HG03520 (cell line): Measurements from ENCODE around the gene ITFG1.
"Not testable (repeated sequence)": the region's sequence is repeated elsewhere in the genome, so short reads cannot be mapped to it uniquely, and the experiment has no call there.

Source experiments
- ATAC-seq: cut with Tn5 transposase; IDR thresholded peaks from one replicate; pipeline ENCODE4 v1.9.1; 2021; ENCODE audit warnings: mild to moderate bottlenecking, moderate library complexity; ENCODE audit not compliant: unreplicated experiment

Gene ITFG1

DNA sequence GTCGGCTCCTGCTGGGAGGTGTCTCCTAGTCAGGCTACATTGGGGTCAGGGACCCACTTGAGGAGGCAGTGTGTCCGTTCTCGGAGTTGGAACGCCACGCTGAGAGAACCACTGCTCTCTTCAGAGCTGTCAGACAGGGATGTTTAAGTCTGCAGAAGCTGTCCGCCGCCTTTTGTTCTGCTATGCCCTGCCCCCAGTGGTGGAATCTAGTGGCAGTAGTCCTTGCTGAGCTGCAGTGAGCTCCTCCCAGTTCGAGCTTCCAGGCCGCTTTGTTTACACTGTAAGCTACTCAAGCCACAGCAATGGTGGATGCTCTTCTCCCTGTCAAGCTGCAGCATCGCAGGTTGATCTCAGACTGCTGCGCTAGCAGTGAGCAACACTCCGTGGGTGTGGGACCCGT, 36.0 kb downstream of the ITFG1 start:
- ATAC-seq = no peak

DNA sequence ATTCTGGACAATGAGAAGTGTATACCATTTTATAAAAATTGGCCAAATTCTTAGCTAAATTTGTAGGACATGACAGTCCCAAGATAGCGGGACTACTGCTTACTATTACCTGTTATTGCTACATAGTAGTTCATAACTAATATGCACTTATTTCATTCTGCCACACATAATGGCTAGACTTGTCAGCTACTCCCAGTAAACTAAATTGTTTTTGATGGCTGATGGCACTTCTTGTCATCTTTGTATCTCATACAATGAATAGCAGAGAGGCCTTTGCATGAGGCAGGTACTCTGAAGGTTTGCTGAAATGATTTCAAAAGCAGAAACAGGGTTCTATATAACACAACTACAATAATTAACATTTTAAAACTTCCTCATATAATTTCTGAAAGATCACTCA, 44.0 kb downstream of the ITFG1 start:
- no peak for ATAC-seq

DNA sequence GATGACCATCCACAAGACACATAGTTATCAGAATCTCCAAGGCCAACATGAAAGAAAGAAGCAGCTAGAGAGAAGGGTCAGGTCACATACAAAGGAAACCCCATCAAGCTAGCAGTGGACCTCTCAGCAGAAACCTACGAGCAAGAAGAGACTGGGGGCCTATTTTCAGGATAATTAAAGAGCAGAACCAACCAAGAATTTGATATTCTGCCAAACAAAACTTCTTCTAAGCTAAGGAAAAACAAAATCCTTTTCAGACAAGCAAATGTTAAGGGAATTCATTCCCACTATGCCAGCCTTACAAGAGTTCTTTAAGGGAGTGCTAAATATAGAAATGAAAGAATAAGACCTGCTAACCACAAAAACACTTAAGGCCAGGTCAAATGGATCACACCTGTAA, 47.8 kb downstream of the ITFG1 start:
- no peak for ATAC-seq

DNA sequence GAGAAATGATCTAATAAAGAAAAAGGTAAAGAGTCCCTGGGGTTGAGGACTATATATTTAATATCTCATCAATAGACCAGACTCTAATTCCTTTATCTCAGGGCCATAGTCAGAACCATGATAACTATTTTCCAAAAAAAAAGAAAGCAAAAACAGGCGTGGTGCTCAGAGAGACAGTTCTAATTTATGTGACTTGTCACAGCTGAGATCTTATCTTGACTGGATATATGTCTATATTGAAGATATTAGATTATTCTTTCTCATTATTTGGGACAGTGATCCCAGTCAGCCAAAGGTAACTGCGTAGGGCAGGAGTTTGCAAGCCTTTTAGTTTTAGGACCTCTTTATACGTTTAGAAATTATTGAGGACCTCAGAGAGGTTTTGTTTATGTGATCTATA, 52.4 kb downstream of the ITFG1 start:
- ATAC-seq = no peak

- ATAC-seq = no peak
Measured at GRCh38 chr16:47395733-47396498, 64.9 kb downstream of the ITFG1 start.

GRCh38 chr16:47392081-47392480, 68.8 kb downstream of the ITFG1 start:
- ATAC-seq = peak; percentile 93

DNA sequence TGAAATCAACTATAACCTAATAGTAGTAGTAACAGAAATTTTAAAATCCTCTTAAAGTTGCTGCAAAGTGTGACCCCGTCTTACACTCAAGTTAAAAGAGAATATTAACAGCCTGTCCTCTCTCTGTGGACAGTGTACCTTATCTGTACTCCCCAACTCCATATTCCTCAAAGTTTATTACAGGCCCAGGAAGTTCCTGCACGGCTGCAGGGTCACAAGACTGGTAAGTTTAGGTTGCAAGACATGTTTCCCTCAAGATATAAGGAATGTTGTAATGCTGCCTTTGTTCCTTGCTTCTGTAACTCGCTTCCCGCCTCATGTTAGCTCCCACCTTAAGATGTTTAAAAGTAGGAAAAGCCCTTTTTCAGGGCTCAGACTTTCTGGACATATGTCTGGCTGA, 72.2 kb downstream of the ITFG1 start:
- no peak for ATAC-seq

DNA sequence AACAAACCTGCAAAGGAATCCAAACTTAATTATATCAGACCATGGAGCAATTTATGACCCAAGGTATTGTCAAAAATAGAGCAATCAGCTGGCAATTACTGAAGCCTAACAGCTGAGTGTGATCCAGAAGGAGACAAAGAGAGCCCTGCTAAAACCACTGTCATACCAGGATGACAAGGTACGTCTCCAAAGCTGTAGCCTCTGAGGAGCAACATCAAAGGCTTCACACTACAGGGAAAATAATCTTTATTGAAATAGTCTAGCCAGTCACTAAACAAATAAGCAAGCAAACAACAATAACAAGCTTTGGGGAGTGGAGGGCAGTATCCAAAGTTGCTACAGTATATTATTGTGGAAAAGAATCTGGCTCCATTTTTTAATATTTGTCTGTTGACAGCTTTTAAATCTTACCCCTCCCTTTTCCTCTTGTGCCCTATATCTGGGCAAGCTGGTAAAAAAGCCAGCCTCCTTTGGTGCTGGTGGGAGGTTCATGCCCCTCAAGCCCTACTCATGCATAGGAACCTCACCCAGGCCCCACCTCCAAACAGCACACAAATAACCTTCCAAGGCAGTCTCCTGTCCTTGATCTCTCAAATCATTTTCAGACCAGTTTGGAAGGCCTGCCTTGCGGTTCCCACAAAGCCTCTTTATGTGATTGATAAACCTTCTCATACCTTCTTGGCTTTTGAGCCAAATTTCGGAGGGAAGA, 73.7 kb downstream of the ITFG1 start:
- ATAC-seq = no peak

- ATAC-seq = no peak
Measured at GRCh38 chr16:47386201-47386718, 74.6 kb downstream of the ITFG1 start.

DNA sequence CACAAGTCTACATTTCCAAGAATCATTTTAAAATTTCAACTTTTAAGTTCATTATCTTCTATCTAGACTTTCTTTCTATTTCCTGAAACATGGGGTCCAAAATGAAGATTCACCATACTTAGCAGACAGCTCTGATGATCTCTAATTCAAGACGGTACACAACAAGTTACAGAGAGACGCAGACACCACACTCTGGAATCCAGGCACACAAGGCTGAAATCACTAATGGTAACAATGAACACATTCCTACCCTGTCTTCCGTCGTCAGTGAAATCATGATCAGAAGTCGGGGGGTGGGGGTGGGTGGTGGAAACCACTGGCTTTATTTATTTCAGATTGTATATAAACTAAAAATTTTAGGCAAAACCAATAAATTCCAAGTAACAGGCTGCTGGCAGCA, 78.5 kb downstream of the ITFG1 start:
- no peak for ATAC-seq

- no peak for ATAC-seq
Measured at GRCh38 chr16:47377154-47377553, 83.7 kb downstream of the ITFG1 start.

GRCh38 chr16:47375423-47375822, 85.4 kb downstream of the ITFG1 start:
- no peak for ATAC-seq

DNA sequence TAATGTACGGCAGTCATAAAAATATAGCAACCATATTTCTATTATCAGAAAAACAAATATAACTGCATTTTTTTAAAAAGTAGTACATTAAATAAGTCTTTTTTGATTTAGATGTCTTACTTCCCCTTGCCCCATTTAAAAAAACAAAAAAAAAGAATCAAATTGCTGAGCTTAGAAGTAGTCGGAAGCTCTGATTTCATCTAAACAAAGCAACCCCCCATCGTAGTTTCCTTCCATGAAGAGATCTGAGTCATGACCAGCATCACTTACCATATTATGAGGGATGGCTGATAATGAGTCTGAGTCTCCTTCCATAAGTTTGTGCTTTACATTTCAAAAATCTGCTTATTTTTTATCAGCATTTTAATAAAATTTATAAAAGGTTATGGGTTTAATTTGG, 86.2 kb downstream of the ITFG1 start:
- no peak for ATAC-seq

DNA sequence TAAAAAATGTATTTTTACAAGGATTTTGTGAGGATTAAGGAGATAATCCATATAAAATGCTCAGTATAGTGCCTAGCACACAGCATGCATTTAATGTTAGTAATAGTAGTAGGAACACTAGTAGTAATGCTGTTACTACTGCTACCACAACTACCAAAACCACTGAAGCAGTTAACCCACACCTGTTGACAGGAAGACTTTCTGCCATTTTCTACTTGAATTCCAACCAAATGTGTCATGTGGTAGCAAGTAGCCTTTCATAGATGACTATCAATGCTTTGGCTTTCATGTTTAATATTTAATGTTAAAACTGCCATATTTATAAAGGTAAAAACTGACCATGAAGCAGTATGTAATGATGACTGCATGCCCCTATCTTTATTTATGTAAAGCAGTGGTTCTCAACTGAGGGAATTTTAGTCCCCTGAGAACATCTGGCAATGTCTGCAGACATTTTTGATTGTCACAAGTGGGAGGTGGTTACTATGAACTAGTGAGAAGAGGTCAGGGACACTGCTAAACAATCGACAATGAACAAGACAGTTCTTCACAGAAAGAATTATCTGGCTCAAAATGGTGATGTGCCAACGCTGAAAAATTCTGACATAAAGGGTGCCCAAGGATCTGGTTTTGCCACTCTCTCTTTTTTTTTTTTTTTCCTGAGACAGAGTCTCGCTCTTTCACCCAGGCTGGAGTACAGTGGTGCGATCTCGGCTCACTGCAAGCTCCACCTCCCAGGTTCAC, 89.4 kb downstream of the ITFG1 start:
- no peak for ATAC-seq

DNA sequence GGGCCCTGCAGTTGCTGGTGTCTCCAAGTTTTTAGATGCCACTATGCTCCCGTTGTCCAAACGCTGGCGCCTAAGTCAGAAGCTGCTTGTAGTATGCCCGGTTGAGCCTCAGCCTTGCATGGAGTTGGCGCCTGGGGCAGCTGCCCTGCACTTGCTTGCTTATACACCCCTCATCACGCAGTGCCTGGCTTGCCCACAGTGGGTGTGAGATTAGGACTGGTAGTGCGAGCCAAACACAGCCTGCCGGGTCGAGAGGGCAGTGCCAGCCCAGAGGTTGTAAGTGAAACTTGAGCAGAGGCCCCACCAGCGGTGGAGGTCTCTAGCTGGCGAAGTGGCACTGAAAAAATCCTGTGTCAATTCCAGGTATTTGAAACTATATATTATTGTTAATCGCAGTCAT, 90.3 kb downstream of the ITFG1 start:
- ATAC-seq = no peak

DNA sequence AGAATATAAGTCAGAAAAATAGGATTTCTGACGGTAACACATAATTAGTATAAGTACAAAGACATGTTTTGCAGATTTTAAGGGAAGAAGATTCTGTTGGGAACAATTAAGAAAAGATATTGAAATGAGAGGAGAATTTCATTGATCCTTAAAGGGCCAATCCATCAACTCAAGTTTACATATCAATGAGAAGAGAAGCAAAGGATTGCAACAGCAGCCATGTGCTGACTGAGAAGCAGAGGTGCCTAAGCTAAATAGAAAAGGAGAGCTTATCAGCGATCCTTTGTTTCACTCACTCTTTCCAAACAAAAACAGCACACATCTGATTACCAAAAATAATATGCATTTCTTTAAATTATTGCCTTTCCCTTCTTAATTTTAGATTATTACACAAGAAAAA, 94.6 kb downstream of the ITFG1 start:
- ATAC-seq = no peak

GRCh38 chr16:47363761-47364160, 97.1 kb downstream of the ITFG1 start:
- ATAC-seq = no peak

GRCh38 chr16:47359478-47359877, 101.4 kb downstream of the ITFG1 start:
- no peak for ATAC-seq

- no peak for ATAC-seq
Measured at GRCh38 chr16:47358816-47359215, 102.0 kb downstream of the ITFG1 start.

DNA sequence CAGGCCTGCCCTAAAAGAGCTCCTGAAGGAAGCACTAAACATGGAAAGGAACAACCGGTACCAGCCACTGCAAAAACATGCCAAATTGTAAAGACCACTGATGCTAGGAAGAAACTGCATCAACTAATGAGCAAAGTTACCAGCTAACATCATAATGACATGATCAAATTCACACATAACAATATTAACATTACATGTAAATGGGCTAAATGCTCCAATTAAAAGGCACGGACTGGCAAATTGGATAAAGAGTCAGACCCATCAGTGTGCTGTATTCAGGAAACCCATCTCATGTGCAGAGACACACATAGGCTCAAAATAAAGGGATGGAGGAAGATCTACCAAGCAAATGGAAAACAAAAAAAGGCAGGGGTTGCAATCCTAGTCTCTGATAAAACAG, 111.8 kb downstream of the ITFG1 start:
- not testable (repeated sequence) for ATAC-seq

DNA sequence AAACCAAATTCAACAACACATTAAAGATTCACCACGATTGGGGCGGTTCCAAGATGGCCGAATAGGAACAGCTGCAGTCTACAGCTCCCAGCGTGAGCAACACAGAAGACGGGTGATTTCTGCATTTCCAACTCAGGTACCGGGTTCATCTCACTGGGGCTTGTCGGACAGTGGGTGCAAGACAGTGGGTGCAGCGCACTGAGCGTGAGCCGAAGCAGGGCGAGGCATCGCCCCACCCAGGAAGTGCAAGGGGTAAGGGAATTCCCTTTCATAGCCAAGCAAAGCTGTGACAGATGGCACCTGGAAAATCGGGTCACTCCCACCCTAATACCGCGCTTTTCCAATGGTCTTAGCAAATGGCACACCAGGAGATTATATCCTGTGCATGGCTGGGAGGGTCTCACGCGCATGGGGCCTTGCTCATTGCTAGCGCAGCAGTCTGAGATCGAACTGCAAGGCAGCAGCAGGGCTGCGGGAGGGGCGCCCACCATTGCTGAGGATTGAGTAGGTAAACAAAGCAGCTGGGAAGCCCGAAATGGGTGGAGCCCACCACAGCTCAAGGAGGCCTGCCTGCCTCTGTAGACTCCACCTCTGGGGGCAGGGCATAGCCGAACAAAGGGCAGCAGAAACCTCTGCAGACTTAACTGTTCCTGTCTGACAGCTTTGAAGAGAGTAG, 113.7 kb downstream of the ITFG1 start:
- not testable (repeated sequence) for ATAC-seq
